ENCODE measurements around the gene TMEM106A.
A peak's percentile ranks its signal among the peaks of the same experiment; 100 is the strongest.
"Not testable (repeated sequence)": the region's sequence is repeated elsewhere in the genome, so short reads cannot be mapped to it uniquely, and the experiment has no call there.

Gene TMEM106A, protein sequence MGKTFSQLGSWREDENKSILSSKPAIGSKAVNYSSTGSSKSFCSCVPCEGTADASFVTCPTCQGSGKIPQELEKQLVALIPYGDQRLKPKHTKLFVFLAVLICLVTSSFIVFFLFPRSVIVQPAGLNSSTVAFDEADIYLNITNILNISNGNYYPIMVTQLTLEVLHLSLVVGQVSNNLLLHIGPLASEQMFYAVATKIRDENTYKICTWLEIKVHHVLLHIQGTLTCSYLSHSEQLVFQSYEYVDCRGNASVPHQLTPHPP
- 14.3 reads per million, percentile 39 among the genes with 10 or more reads in this experiment for total RNA-seq

DNA sequence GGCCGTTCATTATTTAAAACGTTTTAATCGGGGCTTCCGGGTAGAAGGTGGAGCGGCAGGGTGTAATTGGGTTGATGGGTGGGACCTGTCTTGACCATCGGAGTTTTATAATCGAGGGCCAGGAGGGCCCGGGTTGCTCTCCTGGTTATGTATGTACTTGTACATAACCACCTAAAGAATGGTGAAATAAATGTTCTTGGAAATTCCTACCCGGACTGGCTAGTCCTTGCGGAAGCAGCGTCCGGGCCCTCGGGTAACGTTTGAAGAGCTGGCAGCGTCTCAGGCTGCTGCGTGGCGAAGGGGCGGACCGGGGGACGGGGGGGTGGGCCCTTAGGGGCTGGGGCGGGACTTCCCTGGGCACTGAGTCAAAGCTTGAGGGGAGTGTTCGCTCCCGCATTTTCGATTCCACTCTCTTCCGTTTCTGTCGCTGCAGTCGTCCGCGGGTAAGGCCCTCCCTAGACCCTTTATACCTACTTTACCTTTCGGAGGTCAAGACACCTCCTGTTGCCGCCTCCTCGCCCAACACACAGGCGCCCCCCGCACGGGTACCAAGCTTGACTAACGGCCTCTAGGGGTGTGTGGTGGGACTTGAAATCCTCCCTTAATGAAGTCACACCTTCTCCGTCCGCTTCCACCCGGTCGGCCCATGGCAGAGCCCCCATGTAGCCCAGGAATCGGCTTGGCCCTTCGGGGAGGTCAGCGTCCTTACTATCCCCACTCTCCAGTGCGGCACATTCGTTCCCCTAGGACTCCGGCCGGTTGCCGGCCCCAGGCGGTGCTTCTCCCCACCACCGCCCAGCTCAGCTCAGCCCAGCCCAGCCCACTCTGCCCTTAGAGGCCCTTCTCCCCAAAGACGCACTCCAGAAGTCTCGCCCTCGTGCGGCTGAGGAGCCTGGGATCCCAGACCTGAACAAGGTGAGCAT lies at the start of gene TMEM106A:
TSS of gene TMEM106A (plus strand) at position 396 of the 923 bp plus-strand sequence. CDS start 1,167 bp downstream, outside the sequence.
- peak; percentile 67 for DNase-seq

DNA sequence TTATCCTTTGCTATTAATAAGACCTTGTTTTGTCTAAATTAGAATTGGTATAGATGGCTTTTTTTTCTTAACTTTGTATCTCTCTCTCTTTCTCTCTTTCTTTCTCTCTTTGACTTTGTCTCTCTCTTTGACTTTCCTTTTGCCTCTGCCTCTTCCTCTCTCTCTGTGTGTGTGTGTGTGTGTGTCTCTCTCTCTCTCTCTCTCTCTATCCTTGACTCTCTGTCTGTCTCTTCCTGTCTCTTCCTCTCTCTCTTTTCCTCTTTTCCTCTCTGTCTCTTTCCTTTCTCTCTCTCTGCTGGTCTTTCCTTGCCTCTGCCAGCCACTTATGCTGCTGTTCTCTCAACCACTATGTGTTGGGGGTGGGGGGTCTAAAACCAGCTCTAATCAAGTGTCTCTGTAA lies 45.7 kb upstream of the TMEM106A start:
- DNase-seq = not testable (repeated sequence)

DNA sequence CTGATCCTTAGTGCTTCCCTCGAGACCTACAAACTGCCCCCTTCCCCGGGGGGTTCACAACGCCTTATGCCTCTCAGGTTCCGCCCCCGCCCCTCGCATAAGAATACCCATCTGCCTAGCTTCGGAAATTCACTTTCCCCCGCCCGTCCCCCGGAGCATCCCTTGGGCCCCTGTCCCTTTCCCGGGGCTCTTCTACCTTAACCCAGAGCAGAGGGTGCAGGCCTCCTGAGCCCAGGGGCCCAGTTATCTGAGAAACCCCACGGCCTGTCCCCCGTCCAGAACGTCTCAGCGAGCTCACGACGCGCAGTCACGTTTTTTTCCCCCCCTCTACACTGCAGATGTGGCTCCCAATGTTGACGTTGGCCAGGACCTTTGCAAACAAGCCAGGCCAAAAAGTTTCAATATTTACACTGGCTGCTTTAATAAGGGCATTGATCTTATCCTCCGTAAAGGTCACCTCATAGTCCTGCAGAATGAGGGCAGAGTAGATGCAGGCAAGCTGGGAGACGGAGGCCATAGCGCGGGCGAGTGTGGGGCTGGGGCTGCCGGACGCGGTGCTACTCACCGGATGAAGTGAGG lies 42.0 kb upstream of the TMEM106A start:
- peak; percentile 7 for DNase-seq

DNA sequence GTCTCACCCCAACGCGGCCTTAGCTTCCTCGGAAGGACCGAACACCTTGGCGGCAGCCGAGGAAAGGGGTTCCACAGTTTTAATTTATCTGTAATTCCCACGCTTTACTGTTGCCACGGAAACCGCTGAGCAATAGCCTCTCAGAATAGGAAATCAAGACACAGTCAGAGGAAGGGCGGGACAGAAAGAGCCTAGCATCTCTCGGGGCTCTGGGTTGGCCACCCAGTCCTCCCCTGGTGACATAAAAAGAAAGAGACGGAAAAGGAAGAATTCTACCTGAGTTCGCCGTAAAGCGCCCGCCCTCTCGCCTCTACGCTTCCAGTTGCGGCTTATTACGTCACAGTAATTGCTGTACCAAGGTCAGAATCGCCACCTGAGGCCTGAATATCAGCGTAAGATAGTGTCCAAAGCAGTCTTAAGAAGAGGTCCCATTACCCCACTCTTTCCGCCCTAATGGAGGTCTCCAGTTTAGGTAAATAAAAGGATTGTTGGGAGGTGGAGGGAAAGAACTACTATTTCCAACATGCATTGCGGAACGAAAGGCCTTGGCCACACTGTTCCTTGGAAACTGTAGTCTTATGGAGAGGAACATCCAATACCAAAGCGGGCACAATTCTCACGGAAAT lies 41.4 kb upstream of the TMEM106A start:
- DNase-seq = peak; percentile 82

DNA sequence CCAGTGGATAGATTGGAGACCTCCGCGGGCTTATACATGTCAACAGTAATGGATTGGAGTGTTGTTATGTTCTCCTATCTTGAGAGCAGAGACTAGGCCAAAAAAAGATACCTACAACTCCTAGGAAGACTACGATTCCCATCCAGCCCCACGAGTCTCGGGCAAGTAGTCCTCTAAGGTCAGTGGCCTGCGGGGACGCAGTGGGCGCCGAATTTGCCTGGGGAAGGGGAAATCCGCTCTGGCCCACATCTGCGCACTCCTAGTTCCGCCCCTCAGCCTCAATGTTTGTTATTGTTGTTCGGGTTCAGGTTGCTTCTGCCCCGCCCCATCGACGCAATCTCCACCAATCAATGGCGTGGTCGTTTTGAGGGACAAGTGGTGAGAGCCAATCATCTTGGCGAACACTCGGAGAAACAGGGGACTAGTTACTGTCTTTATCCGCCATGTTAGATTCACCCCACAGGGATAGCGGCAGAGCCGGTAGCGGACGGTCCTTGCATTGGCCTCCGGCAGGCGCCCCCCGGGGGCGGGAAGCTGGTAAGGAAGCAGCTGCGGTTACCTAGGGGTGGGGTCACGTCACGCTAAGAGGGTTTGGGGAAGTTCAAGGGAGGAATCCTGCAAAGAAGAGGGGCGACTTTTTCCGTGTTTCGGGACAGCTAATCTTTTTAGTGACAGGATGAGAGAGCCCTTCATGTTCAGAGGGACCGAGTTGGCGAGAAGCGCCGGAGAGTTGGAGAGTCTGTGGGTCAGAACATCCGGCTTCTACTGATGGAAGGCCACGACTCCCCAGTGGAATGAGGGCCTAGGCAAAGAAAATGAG lies 40.7 kb upstream of the TMEM106A start, which contains the start of gene NBR1:
TSS of gene NBR1 (plus strand) at position 449 of the 820 bp plus-strand sequence. CDS start 4,586 bp downstream, outside the sequence.
- peak; percentile 93 for DNase-seq

DNA sequence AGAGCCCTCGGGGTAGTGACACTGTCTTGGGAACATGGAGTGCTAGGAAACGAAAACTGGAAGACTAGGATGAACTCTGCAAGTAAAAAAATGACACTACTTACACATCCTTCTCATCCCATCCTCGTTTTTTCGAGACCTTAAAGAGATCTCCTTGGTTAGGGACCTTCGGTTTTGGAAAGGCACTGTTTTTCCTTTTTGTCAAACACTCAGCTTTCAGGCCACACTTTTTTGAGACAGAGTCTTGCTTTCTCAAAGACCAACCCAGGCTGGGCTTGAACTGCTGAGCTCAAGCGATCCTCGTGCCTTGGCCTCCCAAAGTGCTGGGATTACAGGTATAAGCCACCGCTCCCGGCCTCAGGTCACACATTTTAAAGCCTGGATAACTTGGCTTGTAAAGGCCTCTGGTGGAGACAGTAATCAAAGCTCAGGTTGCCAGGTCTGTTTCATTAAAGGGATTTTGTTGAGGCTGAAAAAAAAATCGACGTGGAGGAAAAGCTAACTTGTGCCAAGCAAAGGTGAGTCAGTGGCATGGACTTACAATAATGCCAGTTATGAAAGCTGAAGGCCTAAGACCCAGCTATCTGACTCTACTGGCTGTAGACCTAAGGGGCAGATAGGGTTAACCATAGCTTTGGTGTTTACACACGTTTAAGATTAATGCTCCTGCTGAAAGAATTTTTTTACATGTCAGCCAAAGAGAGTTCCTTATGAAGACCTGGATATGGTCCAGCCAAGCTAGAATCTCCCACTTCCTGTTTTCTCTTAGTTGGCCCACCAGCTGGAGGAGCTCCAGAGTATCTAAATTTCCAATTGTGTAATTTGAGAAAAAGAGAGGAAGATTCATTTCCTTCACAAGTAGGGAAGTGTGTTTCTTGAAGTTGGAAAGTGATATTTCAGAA lies 39.8 kb upstream of the TMEM106A start:
- no peak for DNase-seq

DNA sequence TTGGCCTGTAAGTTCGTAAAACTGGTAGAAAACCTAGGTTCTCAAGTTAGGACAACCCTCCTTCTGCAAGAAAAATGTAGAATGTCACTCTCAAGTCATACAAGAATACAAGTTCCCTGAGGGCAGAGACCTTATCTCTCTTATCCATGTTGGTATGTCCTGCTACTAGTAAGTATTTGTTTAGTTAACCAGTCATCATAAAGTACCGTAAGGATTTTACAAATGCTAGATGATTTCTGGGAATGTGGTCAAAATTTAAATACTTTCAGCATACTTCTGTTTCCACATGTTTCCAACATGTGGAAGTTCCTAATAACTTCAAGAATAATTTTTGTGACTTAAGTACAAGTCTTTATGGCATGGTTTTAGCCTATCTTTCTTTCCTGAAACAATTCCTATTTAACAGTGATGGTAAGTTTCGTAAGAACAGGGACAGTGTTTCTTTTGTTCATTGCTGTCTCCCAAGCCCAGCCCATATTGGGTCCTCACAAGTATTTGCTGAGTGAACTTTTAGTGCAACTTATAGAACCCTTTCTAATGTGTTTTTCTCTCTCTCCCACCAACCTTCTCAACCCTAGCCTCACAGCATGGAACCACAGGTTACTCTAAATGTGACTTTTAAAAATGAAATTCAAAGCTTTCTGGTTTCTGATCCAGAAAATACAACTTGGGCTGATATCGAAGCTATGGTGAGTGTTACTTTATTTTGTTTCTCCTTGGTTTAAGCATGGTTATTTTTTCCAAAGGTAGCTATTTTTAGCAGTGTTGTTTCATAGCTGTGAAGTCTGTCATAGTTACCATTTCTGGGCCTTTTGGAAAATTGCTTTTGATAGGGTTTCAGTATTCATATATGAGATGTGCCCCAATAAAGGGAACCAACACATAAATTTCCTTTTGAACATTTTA lies 36.2 kb upstream of the TMEM106A start:
- no peak for DNase-seq

DNA sequence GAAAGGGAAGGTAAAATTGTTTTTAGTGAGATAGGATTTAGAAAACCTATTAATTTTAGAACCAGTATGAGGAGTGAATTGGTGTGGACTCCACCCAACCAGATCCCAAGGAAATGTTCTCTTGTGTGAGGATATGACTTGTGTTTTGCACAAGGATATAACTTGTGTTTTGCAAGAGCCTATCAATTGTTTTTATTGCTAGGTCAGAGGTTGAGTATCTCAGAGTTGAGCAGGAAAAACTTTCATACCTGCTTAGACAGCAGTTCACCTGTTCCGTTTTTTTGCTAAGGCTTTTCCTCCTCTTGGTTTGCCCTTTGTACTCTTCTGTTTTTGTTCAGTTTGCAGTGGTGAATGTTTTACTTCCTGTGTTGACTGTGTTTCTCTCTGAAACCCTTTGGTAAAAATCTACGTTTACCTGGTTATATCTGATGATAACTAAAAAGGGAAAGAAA lies 35.5 kb upstream of the TMEM106A start:
- no peak for DNase-seq

DNA sequence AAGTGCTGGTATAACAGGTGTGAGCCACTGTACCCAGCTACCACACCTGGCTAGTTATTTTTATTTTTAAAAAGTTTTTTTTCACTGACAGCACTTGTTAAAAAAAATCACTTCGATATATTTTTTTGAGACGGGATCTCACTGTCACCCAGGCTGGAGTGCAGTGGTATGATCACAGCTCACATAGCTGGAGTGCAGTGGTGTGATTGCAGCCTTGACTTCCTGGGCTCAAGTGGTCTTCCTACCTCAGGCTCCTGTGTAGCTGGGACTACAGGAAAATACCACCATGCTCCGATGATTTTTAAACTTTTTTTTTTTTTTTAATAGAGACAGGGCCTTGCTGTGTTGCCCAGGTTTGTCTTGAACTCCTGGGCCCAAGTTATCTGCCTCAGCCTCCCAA lies 27.8 kb upstream of the TMEM106A start:
- no peak for DNase-seq

DNA sequence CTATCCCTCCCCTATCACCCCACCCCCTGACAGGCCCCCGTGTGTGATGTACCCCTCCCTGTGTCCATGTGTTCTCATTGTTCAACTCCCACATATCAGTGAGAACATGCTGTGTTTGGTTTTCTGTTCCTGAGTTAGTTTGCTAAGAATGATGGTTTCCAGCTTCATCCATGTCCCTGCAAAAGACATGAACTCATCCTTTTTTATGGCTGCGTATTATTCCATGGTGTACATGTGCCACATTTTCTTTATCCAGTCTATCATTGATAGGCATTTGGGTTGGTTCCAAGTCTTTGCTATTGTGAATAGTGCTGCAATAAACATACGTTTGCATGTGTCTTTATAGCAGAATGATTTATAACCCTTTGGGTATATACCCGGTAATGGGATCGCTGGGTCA lies 25.0 kb upstream of the TMEM106A start:
- not testable (repeated sequence) for DNase-seq

DNA sequence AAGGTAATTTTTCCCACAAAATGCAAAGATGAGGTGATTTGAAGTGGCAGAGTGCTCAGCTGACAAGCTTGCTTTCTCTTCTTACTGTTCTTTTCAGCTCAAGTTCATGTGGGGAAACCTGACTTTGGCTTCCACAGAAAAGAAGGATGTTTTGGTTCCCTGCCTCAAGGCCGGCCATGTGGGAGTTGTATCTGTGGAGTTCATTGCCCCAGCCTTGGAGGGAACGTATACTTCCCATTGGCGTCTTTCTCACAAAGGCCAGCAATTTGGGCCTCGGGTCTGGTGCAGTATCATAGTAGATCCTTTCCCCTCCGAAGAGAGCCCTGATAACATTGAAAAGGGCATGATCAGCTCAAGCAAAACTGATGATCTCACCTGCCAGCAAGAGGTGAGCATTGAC lies 18.4 kb upstream of the TMEM106A start:
- no peak for DNase-seq

DNA sequence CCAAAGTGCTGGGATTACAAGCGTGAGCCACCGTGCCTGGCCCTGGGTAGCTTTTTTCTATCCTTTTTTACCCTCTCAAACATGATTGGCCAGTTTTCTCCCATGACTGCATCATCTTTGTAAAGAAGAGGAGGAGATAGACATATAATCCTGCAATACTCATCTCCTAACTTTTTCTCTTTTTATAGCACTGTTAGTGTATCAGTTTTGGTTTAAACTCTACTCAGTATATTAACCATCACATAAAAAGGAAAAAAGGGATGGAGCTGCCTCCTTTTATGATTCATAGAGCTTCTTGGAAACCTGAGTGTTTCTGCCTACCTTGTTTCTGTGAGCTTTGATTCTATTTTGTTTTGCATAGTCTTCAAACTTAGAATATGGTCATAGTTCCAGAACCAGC lies 12.0 kb upstream of the TMEM106A start:
- no peak for DNase-seq

DNA sequence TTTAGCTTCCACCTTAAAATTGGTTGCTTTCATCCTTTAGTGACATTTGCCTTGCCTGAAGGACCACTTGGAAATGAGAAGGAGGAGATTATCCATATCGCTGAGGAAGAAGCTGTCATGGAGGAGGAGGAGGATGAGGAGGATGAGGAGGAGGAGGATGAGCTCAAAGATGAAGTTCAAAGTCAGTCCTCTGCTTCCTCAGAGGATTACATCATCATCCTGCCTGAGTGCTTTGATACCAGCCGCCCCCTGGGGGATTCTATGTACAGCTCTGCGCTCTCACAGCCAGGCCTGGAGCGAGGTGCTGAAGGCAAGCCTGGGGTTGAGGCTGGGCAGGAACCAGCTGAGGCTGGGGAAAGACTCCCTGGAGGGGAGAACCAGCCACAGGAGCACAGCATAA lies 11.5 kb upstream of the TMEM106A start:
- no peak for DNase-seq

DNA sequence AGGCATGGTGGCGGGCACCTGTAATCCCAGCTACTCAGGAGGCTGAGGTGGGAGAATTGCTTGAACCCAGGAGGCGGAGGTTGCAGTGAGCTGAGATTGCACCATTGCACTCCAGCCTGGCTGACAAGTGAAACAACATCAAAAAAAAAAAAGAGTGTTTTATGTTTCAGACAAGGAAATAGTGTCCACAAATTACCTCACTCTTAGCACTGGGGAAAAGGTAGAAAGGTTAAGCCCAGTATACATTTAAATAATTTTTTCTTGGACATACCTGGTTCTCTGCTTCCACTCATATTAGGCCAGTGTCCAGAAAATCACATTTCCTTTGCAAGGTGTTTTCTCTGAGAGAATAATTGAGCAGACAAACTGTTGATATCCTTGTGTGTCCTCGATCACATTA lies 8.7 kb upstream of the TMEM106A start:
- not testable (repeated sequence) for DNase-seq

DNA sequence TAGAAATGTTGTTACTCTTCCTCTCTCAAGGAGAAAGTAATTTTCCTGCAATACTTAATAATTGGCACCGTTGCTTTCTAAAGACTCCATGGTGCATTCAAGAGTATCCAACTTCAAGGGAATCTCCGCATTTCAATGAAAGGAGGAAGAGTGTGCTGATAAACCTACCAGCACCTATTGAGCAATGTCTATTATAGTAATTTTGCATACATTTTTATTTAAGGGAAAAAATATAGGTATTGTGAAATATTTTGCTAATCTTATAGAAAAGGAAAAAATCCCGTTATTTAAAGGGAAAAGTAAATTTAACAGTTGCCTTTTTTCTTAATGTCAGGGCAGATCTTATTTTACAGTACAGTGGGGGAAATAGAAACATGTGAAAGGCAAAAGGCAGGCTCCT lies 1.1 kb upstream of the TMEM106A start:
- DNase-seq = no peak

DNA sequence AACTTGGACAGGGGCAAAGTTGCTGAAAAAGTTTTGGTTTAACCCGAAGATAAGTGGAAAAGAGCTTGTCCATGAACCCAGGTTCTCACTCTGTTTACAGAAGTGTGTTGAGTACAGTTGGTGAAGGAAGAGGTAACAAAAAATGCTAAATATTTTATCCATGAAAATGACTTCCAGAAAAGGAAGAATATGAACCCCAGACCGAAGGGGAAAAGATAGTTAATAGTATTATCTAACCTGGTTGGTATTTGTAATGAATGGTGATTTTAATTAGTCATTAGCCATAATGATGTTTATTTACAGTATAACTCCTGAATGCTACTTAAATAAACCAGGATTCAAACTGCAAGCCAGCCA lies 574 bp upstream of the TMEM106A start:
- DNase-seq = no peak

DNA sequence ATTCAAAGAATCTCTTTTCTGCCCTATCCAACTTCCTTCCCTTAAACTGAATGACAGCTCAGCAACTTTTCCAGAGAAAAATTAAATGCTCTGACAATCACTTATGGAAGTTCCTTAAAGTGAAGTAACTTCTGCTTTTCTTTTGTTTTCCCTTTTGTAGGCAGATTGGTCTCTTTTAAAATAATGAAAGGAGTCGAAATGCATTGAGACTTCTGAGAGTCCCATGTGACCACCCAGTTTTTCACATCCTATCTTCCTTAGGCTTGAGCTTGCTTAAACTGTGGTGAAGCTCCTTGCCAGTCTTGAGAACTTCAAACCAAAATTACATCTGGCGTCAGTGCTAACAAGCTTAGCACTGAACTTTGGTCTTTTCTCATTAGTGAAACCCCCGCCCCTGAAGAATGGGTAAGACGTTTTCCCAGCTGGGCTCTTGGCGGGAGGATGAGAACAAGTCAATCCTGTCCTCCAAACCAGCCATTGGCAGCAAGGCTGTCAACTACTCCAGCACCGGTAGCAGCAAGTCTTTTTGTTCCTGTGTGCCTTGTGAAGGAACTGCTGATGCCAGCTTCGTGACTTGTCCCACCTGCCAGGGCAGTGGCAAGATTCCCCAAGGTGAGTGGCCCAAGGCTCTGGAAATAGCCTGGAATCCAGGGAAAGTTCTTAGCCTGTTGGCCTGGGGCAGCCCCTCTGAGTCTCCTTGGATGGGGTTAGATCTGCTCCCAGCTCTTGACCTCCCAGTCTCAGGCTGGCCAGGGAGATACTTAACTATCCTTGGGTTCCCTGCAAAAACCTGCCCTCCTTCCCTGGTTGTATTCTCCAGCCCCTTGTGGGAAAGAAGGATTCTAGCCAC lies 1.2 kb downstream of the TMEM106A start:
- no peak for DNase-seq

DNA sequence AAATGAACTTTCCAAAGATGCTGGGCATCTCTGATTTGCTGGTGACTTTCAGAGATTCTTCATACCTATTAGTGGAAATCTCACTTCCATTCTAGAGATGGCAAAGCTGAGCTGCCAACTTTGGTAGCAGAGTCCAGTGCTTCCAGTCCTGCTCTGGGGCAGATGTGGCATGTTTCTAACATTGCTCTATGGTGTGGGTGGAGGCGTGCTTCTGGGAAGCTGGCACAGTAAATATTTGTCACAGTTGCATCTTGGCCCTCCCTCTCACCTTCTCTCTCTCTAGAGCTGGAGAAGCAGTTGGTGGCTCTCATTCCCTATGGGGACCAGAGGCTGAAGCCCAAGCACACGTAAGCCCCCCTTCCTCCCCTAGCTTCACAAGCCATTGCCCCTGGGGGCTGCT lies 1.9 kb downstream of the TMEM106A start:
- no peak for DNase-seq

DNA sequence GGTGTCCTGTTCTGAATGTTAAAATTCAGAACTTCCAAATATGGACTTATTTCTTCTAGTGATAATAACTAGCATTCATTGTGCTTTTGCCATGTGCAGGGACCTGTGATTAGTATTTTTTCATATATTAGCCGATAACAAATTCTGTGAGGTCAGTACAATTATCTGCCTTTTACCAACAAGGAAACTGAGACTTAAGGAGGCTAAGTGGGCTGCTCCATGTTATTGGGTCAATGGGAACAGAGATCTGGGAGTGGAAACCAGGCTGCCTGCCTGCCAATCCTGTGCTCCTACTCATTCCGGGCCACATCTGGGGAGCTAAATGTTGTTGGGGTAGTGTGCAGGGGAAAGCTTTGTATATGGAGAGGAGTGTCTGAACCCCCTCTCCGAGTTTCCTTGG lies 3.7 kb downstream of the TMEM106A start:
- no peak for DNase-seq
